GM20000 (cell line): ENCODE results near the gene PANX1.
"Not testable (repeated sequence)": the region's sequence is repeated elsewhere in the genome, so short reads cannot be mapped to it uniquely, and the experiment has no call there.

Experiments used
- DNase-seq: peaks from one replicate; pipeline ENCODE4 v3.0.0; 2012; ENCODE audit warnings: low spot score
- TF ChIP-seq, protein P1 (sequence below): IDR thresholded peaks from 2 replicates; pipeline ENCODE4 v1.5.1; 2012; ENCODE audit warnings: mild to moderate bottlenecking, control low read depth; ENCODE audit errors: extremely low read depth, missing control alignments

PANX1 gene

DNA sequence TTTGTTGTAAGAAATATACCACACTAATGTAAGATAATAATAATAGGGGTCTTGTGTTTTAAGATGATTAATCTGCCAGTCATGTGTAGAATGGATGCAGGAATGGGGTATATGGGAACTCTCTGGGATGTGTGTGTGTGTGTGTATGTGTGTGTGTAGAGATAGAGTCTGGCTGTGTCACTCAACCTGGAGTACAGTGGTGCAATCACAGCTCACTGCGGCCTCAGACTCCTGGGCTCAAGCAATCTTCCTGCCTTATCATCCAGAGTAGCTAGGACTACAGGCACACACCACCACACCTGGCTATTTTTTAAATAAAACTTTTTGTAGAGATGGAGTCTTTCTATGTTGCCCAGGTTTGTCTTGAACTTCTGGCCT lies 11.5 kb upstream of the PANX1 start:
- no peak for DNase-seq
- TF ChIP-seq, protein P1, sequence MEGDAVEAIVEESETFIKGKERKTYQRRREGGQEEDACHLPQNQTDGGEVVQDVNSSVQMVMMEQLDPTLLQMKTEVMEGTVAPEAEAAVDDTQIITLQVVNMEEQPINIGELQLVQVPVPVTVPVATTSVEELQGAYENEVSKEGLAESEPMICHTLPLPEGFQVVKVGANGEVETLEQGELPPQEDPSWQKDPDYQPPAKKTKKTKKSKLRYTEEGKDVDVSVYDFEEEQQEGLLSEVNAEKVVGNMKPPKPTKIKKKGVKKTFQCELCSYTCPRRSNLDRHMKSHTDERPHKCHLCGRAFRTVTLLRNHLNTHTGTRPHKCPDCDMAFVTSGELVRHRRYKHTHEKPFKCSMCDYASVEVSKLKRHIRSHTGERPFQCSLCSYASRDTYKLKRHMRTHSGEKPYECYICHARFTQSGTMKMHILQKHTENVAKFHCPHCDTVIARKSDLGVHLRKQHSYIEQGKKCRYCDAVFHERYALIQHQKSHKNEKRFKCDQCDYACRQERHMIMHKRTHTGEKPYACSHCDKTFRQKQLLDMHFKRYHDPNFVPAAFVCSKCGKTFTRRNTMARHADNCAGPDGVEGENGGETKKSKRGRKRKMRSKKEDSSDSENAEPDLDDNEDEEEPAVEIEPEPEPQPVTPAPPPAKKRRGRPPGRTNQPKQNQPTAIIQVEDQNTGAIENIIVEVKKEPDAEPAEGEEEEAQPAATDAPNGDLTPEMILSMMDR = no peak

DNA sequence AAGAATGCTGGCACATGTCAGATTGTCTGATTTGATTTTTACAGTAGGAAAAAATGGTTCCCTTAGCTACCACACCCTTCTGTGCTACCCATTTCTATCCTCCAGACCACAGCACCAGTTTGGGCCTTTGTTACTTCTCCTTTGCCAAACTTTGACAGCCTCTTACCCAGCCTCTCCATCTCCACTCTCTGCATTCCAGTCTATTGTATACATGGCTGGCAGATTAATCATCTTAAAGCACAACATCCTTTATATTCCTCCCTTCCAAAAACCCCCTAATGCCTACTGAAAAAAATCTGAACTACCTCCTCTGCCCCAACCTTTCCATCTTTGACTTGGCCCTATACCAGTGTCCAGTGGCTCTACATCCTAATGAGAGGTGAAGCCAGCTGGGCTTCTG lies 10.8 kb upstream of the PANX1 start:
- TF ChIP-seq, protein P1 = no peak
- DNase-seq = no peak

DNA sequence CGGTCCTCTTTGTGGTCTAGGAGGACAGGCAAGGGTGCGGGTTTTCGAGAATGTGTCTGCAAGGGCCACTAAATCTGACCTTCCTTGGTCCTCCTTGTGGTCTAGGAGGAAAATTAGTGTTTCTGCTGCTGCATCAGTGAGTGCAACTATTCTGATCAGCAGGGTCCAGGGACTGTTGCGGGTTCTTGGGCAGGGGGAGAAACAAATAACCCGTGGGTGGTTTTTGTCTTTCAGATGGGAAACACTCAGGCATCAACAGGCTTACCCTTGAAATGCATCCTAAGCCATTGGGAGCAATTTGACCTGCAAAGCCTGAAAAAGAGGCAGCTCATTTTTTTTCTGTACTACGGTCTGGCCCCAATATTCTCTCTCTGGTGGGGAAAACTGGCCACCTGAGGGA lies 9.0 kb upstream of the PANX1 start:
- not testable (repeated sequence) for DNase-seq

DNA sequence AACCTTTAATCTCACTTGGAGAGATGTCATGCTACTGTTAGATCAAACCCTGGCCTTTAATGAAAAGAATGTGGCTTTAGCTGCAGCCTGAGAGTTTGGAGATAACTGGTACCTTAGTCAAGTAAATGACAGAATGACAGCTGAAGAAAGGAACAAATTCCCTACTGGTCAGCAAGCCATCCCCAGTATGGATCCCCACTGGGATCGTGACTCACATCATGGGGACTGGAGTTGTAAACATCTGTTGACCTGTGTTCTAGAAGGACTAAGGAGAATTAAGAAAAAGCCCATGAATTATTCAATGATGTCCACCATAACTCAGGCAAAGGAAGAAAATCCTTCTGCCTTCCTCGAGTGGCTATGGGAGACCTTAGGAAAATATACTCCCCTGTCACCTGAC lies 8.1 kb upstream of the PANX1 start:
- not testable (repeated sequence) for DNase-seq

DNA sequence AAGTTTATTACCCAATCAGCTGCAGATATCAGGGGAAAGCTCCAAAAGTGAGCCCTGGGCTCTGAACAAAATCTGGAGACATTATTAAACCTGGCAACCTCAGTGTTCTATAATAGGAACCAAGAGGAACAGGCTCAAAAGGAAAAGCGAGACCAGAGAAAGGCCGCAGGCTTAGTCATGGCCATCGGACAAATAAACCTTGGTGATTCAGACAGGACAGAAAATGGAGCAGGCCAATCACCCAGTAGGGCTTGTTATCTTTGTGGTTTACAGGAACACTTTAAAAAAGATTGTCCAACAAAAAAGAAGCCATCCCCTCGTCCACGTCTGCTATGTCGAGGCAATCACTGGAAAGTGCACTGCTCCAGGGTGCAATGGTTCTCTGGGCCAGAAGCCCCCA lies 7.7 kb upstream of the PANX1 start:
- TF ChIP-seq, protein P1 = no peak
- no peak for DNase-seq

DNA sequence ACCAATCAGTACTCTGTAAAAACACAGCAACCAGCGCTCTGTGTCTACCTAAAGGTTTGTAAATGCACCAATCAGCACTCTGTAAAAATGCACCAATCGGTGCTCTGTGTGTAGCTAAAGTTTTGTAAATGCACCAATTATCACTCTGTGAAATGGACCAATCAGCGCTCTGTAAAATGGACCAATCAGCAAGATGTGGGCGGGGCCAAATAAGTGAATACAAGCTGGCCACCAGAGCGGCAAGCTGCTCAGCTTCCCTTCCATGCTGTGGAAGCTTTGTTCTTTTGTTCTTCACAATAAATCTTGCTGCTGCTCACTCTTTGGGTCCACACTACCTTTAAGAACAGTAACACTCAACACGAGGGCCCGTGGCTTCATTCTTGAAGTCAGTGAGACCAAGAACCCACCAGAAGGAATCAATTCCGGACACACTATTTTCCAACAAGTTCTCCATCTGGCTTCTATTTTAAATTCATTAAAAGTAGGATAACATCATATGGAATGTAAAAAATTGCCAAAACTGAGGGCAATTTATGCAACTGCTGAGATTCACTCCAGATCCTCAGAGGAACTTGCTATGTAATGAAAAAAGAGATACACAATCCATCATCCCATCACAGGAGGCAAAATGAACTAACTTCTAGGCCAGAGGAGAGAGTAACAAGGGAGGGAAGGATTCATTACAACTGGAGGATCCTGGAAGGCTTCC lies 3.1 kb upstream of the PANX1 start:
- DNase-seq = no peak
- TF ChIP-seq, protein P1 = no peak

DNA sequence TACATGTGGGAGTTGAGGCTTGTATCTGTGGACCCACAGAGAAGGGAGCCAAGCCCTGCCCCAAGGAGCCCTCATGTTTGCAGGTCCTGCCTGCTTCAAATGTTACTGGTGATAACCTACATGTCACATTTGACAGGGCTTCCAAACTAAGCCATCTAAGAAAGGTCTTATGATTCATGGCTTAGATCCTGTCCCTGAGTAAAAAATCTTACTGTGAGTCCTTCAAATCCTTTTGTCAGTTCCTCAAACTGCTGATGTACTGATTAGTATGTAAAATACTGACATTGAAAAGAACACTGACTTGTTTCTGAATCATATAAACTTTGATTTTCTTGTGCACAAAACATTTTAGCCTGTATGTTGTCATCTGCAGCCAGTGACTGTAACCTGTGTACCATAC lies 1.0 kb upstream of the PANX1 start:
- no peak for DNase-seq
- TF ChIP-seq, protein P1 = no peak

DNA sequence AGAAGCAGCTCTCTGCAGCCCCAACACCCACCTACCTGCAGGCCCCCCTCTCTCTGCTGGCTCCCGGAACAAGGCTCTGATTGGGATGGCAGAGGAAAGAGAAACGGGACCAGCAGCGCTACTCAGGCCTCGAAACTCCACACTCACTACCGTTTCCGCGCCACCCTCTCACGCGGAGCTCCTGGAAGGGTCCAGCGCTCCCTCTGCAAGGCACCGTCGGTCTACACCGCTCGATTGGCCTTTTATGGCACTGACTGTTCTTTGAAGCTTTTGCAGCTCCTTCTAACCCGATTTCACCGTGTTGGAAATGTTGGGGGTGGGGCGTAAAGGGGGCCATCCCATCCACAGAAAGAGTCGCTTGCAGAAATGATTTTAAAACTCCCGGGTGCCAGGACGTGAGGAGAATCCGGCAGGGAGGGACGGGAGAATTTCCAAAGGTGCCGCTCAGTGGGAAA lies 323 bp upstream of the PANX1 start:
- peak; percentile 51 for DNase-seq
- TF ChIP-seq, protein P1 = no peak
